GM23338 (cell line): Measurements from ENCODE around the gene PCSK6. TPM values are rescaled to one million over a fixed set of nuclear protein-coding genes. Genes with fewer than 3 reads are reported as not detected.

ENCODE experiments used
- ATAC-seq: fragments of 200-7000 bp; cut with Tn5 transposase; 3 replicates; pipeline ENCODE4 v1.9.1; 2020
- DNase-seq: peaks from one replicate; pipeline ENCODE4 v3.0.0-alpha.2; 2015; ENCODE audit warnings: low spot score
- H2AFZ ChIP-seq: fragments of 200-600 bp; sonication (generic); 2 replicates; pipeline ENCODE4 v1.8.0; 2016; ENCODE audit warnings: antibody characterized with exemption, mild to moderate bottlenecking, moderate library complexity
- H3F3A ChIP-seq: fragments of 200-600 bp; sonication (generic); replicated peaks from 2 replicates; pipeline ENCODE4 v1.8.0; 2017; ENCODE audit warnings: antibody characterized with exemption, mixed run types, low read depth
- H3K27ac ChIP-seq: fragments of 200-600 bp; sonication (generic); 2 replicates; pipeline ENCODE4 v1.6.1; 2016; ENCODE audit warnings: low read depth
- H3K27me3 ChIP-seq: fragments of 200-600 bp; sonication (generic); 2 replicates; pipeline ENCODE4 v1.8.0; 2016; ENCODE audit warnings: mild to moderate bottlenecking, mixed run types, moderate library complexity; ENCODE audit not compliant: insufficient read depth
- H3K36me3 ChIP-seq: fragments of 200-600 bp; sonication (generic); 2 replicates; pipeline ENCODE4 v1.8.0; 2016; ENCODE audit warnings: mild to moderate bottlenecking; ENCODE audit not compliant: insufficient read depth
- H3K4me1 ChIP-seq: fragments of 200-600 bp; sonication (generic); 2 replicates; pipeline ENCODE4 v1.8.0; 2016; ENCODE audit warnings: mild to moderate bottlenecking, moderate library complexity; ENCODE audit not compliant: insufficient read depth
- H3K4me2 ChIP-seq: fragments of 200-600 bp; sonication (generic); 2 replicates; pipeline ENCODE4 v1.7.1; 2017; ENCODE audit warnings: mixed run types
- H3K4me3 ChIP-seq: fragments of 200-600 bp; sonication (generic); 2 replicates; pipeline ENCODE4 v1.6.1; 2016; ENCODE audit warnings: mixed run types
- H3K79me2 ChIP-seq: fragments of 200-600 bp; sonication (generic); replicated peaks from 2 replicates; pipeline ENCODE4 v1.8.0; 2017; ENCODE audit warnings: mild to moderate bottlenecking; ENCODE audit not compliant: insufficient read depth
- H3K9me2 ChIP-seq: fragments of 200-600 bp; sonication (generic); 2 replicates; pipeline ENCODE4 v1.8.0; 2017; ENCODE audit not compliant: insufficient read depth
- H4K20me1 ChIP-seq: fragments of 200-600 bp; sonication (generic); replicated peaks from 2 replicates; pipeline ENCODE4 v1.8.0; 2017; ENCODE audit warnings: mild to moderate bottlenecking; ENCODE audit not compliant: insufficient read depth
- H3K27ac Mint-ChIP-seq: 2 replicates; pipeline ENCODE4 v1.8.0; 2020; ENCODE audit warnings: inconsistent platforms, mild to moderate bottlenecking, moderate library complexity, mixed read lengths
- H3K27me3 Mint-ChIP-seq: 3 replicates; pipeline ENCODE4 v1.8.0; 2022; ENCODE audit warnings: low read depth, mild to moderate bottlenecking, moderate library complexity, mixed read lengths, inconsistent platforms; ENCODE audit not compliant: insufficient read depth, poor library complexity
- H3K36me3 Mint-ChIP-seq: 3 replicates; pipeline ENCODE4 v1.8.0; 2021; ENCODE audit warnings: low read depth, mild to moderate bottlenecking, inconsistent platforms, moderate library complexity, mixed read lengths
- H3K4me1 Mint-ChIP-seq: 3 replicates; pipeline ENCODE4 v1.8.0; 2020; ENCODE audit warnings: mild to moderate bottlenecking, inconsistent platforms, mixed read lengths
- H3K4me3 Mint-ChIP-seq: 3 replicates; pipeline ENCODE4 v1.8.0; 2021; ENCODE audit warnings: moderate library complexity, mild to moderate bottlenecking, inconsistent platforms, mixed read lengths
- H3K9me3 Mint-ChIP-seq: 3 replicates; pipeline ENCODE4 v1.8.0; 2020; ENCODE audit warnings: moderate library complexity, mild to moderate bottlenecking, inconsistent platforms, mixed read lengths
- POLR2AphosphoS5 ChIP-seq: IDR thresholded peaks from 2 replicates; pipeline ENCODE4 v1.6.1; 2016; ENCODE audit warnings: antibody characterized with exemption, low read depth
- REST ChIP-seq: IDR thresholded peaks from one replicate; pipeline ENCODE4 v1.6.1; 2018; ENCODE audit warnings: antibody characterized with exemption; ENCODE audit not compliant: unreplicated experiment
- polyA plus RNA-seq: library from polyadenylated mRNA; unstranded; fragments of >200 nt; fragmentation: Nextera tagmentation; extraction: Ambion mirVana; gene quantifications from 2 replicates; pipeline ENCODE4 v1.2.1, GENCODE V29; 2016
- total RNA-seq: library from RNA; depleted of rRNA; stranded (reverse); fragments of >200 nt; shearing (Covaris generic); gene quantifications from 2 replicates; pipeline ENCODE4 v1.2.3, GENCODE V29; 2014
- TF ChIP-seq, protein P1 (sequence below): fragments of 250-450 bp; sonication (Bioruptor Pico); IDR thresholded peaks from 2 replicates; pipeline ENCODE4 v1.5.0; 2020; ENCODE audit warnings: mild to moderate bottlenecking, moderate library complexity

Gene PCSK6
- total and polyA plus RNA-seq, 2 experiments from 2014 or later: 1.7 to 6.7 TPM

- no peaks in the 10 kb centered on the region for H3K36me3 ChIP-seq
- no peak overlapping the region for H3K4me3 ChIP-seq
- no peaks in the 10 kb centered on the region for H3K9me3 Mint-ChIP-seq
Observed at GRCh38 chr15:101393172-101393571, 96.3 kb downstream of the PCSK6 start.

More at GRCh38 chr15:101393172-101393571, 96.3 kb downstream of the PCSK6 start:
- Histone ChIP-seq H3K27me3 (no peaks in the 10 kb centered on the region), H3K79me2 (no peaks in the 10 kb centered on the region), H2AFZ (no peak overlapping the region), H4K20me1 (no peaks in the 10 kb centered on the region), H3K4me1 (peaks cover 3% of the 10 kb centered on the region; the same call in 1 of the 2 replicates), H3K27ac (no peak overlapping the region), H3F3A (no peaks in the 10 kb centered on the region), H3K4me2 (no peak overlapping the region), H3K9me2 (no peaks in the 10 kb centered on the region)
- no peaks in the 10 kb centered on the region for H3K36me3 Mint-ChIP-seq
- peaks cover 15% of the 10 kb centered on the region for H3K27me3 Mint-ChIP-seq
- no peak for ATAC-seq
- TF ChIP-seq REST: no peak
- TF ChIP-seq POLR2AphosphoS5: no peak
- TF ChIP-seq, protein P1, sequence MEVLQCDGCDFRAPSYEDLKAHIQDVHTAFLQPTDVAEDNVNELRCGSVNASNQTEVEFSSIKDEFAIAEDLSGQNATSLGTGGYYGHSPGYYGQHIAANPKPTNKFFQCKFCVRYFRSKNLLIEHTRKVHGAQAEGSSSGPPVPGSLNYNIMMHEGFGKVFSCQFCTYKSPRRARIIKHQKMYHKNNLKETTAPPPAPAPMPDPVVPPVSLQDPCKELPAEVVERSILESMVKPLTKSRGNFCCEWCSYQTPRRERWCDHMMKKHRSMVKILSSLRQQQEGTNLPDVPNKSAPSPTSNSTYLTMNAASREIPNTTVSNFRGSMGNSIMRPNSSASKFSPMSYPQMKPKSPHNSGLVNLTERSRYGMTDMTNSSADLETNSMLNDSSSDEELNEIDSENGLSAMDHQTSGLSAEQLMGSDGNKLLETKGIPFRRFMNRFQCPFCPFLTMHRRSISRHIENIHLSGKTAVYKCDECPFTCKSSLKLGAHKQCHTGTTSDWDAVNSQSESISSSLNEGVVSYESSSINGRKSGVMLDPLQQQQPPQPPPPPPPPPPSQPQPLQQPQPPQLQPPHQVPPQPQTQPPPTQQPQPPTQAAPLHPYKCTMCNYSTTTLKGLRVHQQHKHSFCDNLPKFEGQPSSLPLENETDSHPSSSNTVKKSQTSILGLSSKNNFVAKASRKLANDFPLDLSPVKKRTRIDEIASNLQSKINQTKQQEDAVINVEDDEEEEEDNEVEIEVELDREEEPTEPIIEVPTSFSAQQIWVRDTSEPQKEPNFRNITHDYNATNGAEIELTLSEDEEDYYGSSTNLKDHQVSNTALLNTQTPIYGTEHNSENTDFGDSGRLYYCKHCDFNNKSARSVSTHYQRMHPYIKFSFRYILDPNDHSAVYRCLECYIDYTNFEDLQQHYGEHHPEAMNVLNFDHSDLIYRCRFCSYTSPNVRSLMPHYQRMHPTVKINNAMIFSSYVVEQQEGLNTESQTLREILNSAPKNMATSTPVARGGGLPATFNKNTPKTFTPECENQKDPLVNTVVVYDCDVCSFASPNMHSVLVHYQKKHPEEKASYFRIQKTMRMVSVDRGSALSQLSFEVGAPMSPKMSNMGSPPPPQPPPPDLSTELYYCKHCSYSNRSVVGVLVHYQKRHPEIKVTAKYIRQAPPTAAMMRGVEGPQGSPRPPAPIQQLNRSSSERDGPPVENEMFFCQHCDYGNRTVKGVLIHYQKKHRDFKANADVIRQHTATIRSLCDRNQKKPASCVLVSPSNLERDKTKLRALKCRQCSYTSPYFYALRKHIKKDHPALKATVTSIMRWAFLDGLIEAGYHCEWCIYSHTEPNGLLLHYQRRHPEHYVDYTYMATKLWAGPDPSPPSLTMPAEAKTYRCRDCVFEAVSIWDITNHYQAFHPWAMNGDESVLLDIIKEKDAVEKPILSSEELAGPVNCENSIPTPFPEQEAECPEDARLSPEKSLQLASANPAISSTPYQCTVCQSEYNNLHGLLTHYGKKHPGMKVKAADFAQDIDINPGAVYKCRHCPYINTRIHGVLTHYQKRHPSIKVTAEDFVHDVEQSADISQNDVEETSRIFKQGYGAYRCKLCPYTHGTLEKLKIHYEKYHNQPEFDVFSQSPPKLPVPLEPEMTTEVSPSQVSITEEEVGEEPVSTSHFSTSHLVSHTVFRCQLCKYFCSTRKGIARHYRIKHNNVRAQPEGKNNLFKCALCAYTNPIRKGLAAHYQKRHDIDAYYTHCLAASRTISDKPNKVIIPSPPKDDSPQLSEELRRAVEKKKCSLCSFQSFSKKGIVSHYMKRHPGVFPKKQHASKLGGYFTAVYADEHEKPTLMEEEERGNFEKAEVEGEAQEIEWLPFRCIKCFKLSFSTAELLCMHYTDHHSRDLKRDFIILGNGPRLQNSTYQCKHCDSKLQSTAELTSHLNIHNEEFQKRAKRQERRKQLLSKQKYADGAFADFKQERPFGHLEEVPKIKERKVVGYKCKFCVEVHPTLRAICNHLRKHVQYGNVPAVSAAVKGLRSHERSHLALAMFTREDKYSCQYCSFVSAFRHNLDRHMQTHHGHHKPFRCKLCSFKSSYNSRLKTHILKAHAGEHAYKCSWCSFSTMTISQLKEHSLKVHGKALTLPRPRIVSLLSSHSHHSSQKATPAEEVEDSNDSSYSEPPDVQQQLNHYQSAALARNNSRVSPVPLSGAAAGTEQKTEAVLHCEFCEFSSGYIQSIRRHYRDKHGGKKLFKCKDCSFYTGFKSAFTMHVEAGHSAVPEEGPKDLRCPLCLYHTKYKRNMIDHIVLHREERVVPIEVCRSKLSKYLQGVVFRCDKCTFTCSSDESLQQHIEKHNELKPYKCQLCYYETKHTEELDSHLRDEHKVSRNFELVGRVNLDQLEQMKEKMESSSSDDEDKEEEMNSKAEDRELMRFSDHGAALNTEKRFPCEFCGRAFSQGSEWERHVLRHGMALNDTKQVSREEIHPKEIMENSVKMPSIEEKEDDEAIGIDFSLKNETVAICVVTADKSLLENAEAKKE (CRISPR knock-in tag): no peak
- H3K4me3 Mint-ChIP-seq: no peak overlapping the region
- H3K4me1 Mint-ChIP-seq: peaks cover 24% of the 10 kb centered on the region
- no peak overlapping the region for H3K27ac Mint-ChIP-seq
- no peak for DNase-seq
